ENCODE measurements around the gene NPHP3. TPM values are rescaled to one million over a fixed set of nuclear protein-coding genes. Genes with fewer than 3 reads are reported as not detected.

The NPHP3 gene
- polyA plus RNA-seq, 1 donor from 2014 or later: 9.0 TPM

DNA sequence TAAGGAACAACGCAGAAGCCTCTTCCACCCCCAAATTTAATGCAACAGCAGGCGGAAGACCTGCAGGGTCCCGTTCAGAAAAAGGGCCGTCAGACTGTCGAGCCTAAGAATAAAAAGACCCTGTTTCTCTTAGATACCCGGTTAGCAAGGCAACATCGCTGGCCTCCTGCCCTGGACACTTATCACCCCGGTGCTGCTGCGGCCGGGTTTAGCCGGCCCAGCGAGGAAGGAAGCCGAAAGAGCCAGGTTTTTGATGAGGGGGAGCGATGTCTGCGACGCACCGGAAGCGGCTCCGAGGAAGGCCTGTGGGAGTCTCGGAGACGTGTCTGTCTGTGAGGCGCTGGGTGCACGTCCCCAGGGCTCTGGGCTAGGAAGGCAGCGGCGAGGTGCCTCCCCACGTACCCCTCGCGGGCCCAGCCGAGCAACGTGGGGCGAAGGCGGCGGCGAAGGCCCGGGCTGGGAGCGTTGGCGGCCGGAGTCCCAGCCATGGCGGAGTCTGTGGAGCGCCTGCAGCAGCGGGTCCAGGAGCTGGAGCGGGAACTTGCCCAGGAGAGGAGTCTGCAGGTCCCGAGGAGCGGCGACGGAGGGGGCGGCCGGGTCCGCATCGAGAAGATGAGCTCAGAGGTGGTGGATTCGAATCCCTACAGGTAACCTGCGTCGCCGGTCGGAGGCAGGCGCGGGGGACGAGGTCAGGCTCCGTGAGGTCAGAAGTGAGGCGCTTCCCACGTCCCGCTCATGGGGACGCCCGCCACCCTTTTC lies 62.0 kb downstream of the NPHP3 start, which contains the start of gene UBA5:
Gene UBA5, plus strand, starts transcription at position 278 of the 759 bp plus-strand sequence. Its CDS starts 209 bp downstream, at position 487.
- H3K79me2 ChIP-seq (replicated peaks; ENCODE audit: insufficient read depth, low read length): peaks cover 33% of the 10 kb centered on the region

More for the DNA sequence above, 62.0 kb downstream of the NPHP3 start, which contains the start of gene UBA5:
- no peaks in the 10 kb centered on the region for H3K9me3 ChIP-seq (ENCODE audit: low read length)
- peak within 1 kb of the TSS; percentile 90 for H3K4me3 ChIP-seq (ENCODE audit: low read length)
- peak within 1 kb of the TSS; percentile 77 for H3K27ac ChIP-seq (ENCODE audit: low read length)
- no peaks in the 10 kb centered on the region for H3K36me3 ChIP-seq (ENCODE audit: insufficient read depth, low read length)
- H3K27me3 ChIP-seq (ENCODE audit: insufficient read depth, low read depth, low read length): no peaks in the 10 kb centered on the region
- H3F3A ChIP-seq (ENCODE audit: insufficient read depth, low read length, poor library complexity, severe bottlenecking): no peaks in the 10 kb centered on the region
- peak within 1 kb of the TSS; percentile 91 for H2AFZ ChIP-seq (ENCODE audit: low read depth, low read length)
- peak within 1 kb of the TSS; percentile 88 for H3K9ac ChIP-seq (ENCODE audit: low read length)
- TF ChIP-seq CTCF (IDR thresholded peaks at IDR 0.05; ENCODE audit: poor library complexity, severe bottlenecking): no peak
- no peak for TF ChIP-seq RAD21 (conservative IDR thresholded peaks at IDR 0.05)
- TF ChIP-seq SMC3 (conservative IDR thresholded peaks at IDR 0.05; ENCODE audit: poor library complexity): no peak
- TF ChIP-seq TAF1 (IDR thresholded peaks at IDR 0.05; ENCODE audit: low read depth): no peak
- peak; percentile 64 for TF ChIP-seq REST (IDR thresholded peaks at IDR 0.05; ENCODE audit: borderline replicate concordance)
- no peak for TF ChIP-seq EZH2 (IDR thresholded peaks at IDR 0.05; ENCODE audit: borderline replicate concordance, insufficient read depth, low read length, poor library complexity, severe bottlenecking)
- TF ChIP-seq EP300 (conservative IDR thresholded peaks at IDR 0.05; ENCODE audit: poor library complexity, severe bottlenecking): no peak
- peak; percentile 48 for TF ChIP-seq POLR2AphosphoS5 (IDR thresholded peaks at IDR 0.05)
- TF ChIP-seq MXI1 (conservative IDR thresholded peaks at IDR 0.05; ENCODE audit: poor library complexity, severe bottlenecking): peak; percentile 74
- H3K4me2 ChIP-seq (ENCODE audit: low read length): peak within 1 kb of the TSS; percentile 82
- H4K20me1 ChIP-seq (ENCODE audit: insufficient read depth): no peaks in the 10 kb centered on the region
- no peaks in the 10 kb centered on the region for H3K9me2 ChIP-seq (ENCODE audit: insufficient read depth, low read length)
